HG03442 (cell line): Measurements from ENCODE around the gene MMP23B.

Source experiments
- ATAC-seq: cut with Tn5 transposase; IDR thresholded peaks from one replicate; pipeline ENCODE4 v1.9.1; 2021; ENCODE audit warnings: mild to moderate bottlenecking, moderate library complexity; ENCODE audit not compliant: unreplicated experiment

Gene MMP23B

GRCh38 chr1:1618396-1619068 is 13.4 kb upstream of the MMP23B start:
- ATAC-seq = no peak

- no peak for ATAC-seq
Measured at GRCh38 chr1:1619917-1620361, 12.0 kb upstream of the MMP23B start.

GRCh38 chr1:1620433-1621139 is 11.4 kb upstream of the MMP23B start:
- no peak for ATAC-seq

- ATAC-seq = no peak
Measured at GRCh38 chr1:1621173-1622009, 10.6 kb upstream of the MMP23B start.

- no peak for ATAC-seq
Measured at GRCh38 chr1:1622010-1622787, 9.8 kb upstream of the MMP23B start.

- ATAC-seq = no peak
Measured at GRCh38 chr1:1622788-1623094, 9.2 kb upstream of the MMP23B start.

GRCh38 chr1:1623181-1623630 is 8.8 kb upstream of the MMP23B start:
- ATAC-seq = no peak

- no peak for ATAC-seq
Measured at GRCh38 chr1:1623631-1624442, 8.1 kb upstream of the MMP23B start.

GRCh38 chr1:1624443-1625403 is 7.2 kb upstream of the MMP23B start:
- no peak for ATAC-seq

GRCh38 chr1:1625404-1625775 is 6.6 kb upstream of the MMP23B start:
- ATAC-seq = no peak

- no peak for ATAC-seq
Measured at GRCh38 chr1:1625824-1626206, 6.2 kb upstream of the MMP23B start.

GRCh38 chr1:1626207-1627141 is 5.5 kb upstream of the MMP23B start:
- no peak for ATAC-seq

GRCh38 chr1:1627261-1627828 is 4.6 kb upstream of the MMP23B start:
- no peak for ATAC-seq

GRCh38 chr1:1627829-1628753 is 3.9 kb upstream of the MMP23B start:
- ATAC-seq = no peak

- ATAC-seq = no peak
Measured at GRCh38 chr1:1628754-1629429, 3.1 kb upstream of the MMP23B start.
